Neuronal stem cell (in vitro differentiated cells): ENCODE measurements around the gene KLHDC7A.

Experiments
- DNase-seq: peaks from one replicate; pipeline ENCODE4 v3.0.0-alpha.2; 2013; ENCODE audit warnings: low spot score
- H2AFZ ChIP-seq: one replicate; pipeline ENCODE4 v1.6.1; 2013; ENCODE audit warnings: mild to moderate bottlenecking, low read length, inconsistent platforms
- H2AK5ac ChIP-seq: 2 replicates; pipeline ENCODE4 v1.6.1; 2013; ENCODE audit warnings: low read depth, mild to moderate bottlenecking, inconsistent platforms, low read length, moderate library complexity, mixed read lengths
- H2BK120ac ChIP-seq: 2 replicates; pipeline ENCODE4 v1.6.1; 2013; ENCODE audit warnings: low read depth, mild to moderate bottlenecking, inconsistent platforms, low read length, moderate library complexity, mixed read lengths
- H2BK12ac ChIP-seq: one replicate; pipeline ENCODE4 v1.6.1; 2013; ENCODE audit warnings: low read length, inconsistent platforms
- H2BK15ac ChIP-seq: 2 replicates; pipeline ENCODE4 v1.6.1; 2013; ENCODE audit warnings: mild to moderate bottlenecking, low read length, inconsistent platforms, mixed read lengths
- H2BK5ac ChIP-seq: one replicate; pipeline ENCODE4 v1.6.1; 2013; ENCODE audit warnings: inconsistent platforms, mild to moderate bottlenecking, low read length, moderate library complexity
- H3K14ac ChIP-seq: one replicate; pipeline ENCODE4 v1.6.1; 2013; ENCODE audit warnings: low read length, inconsistent platforms
- H3K18ac ChIP-seq: 2 replicates; pipeline ENCODE4 v1.6.1; 2013; ENCODE audit warnings: low read length, inconsistent platforms
- H3K23ac ChIP-seq: 2 replicates; pipeline ENCODE4 v1.6.1; 2013; ENCODE audit warnings: low read depth, mild to moderate bottlenecking, mixed read lengths, low read length, inconsistent platforms; ENCODE audit not compliant: poor library complexity
- H3K27ac ChIP-seq: replicated peaks from 3 replicates; pipeline ENCODE4 v1.5.1; 2013; ENCODE audit warnings: low read length, inconsistent platforms
- H3K27me3 ChIP-seq, 3 experiments: 2 replicates each; pipeline ENCODE4 v1.6.1; 2013; ENCODE audit warnings: low read length in 3 of 3, mild to moderate bottlenecking in 2 of 3, inconsistent platforms in 1 of 3, low read depth in 1 of 3, mixed read lengths in 1 of 3, moderate library complexity in 1 of 3; ENCODE audit not compliant: control insufficient read depth in 3 of 3, insufficient read depth in 3 of 3
- H3K36me3 ChIP-seq, 2 donors: replicated peaks in 1 of 2; 2 replicates each; pipeline ENCODE4 v1.6.1; 2013; ENCODE audit warnings: low read length in 2 of 2; ENCODE audit not compliant: control insufficient read depth in 2 of 2, insufficient read depth in 2 of 2
- H3K4ac ChIP-seq: 2 replicates; pipeline ENCODE4 v1.6.1; 2013; ENCODE audit warnings: inconsistent platforms, mild to moderate bottlenecking, low read length, moderate library complexity
- H3K4me1 ChIP-seq, 2 donors: 1 replicate in 1 of 2; 2 replicates in 1 of 2; pipeline ENCODE4 v1.6.1; 2013; ENCODE audit warnings: low read length in 2 of 2, low read depth in 1 of 2; ENCODE audit not compliant: control insufficient read depth in 2 of 2, insufficient read depth in 1 of 2
- H3K4me2 ChIP-seq: one replicate; pipeline ENCODE4 v1.6.1; 2013; ENCODE audit warnings: mild to moderate bottlenecking, low read length, inconsistent platforms; ENCODE audit not compliant: insufficient read depth, poor library complexity, severe bottlenecking
- H3K4me3 ChIP-seq, 2 donors: 2 replicates each; pipeline ENCODE4 v1.5.1; 2013; ENCODE audit warnings: low read length in 2 of 2, mild to moderate bottlenecking in 2 of 2, inconsistent platforms in 1 of 2, moderate library complexity in 1 of 2
- H3K79me1 ChIP-seq: one replicate; pipeline ENCODE4 v1.6.1; 2013; ENCODE audit warnings: low read depth, mild to moderate bottlenecking, inconsistent platforms, low read length, moderate library complexity
- H3K9ac ChIP-seq: one replicate; pipeline ENCODE4 v1.6.1; 2013; ENCODE audit warnings: mild to moderate bottlenecking, low read depth, low read length, inconsistent platforms; ENCODE audit not compliant: poor library complexity
- H3K9me3 ChIP-seq, 2 donors: replicated peaks in 1 of 2; 2 replicates each; pipeline versions ENCODE3 to v1.6.1; 2013; ENCODE audit warnings: low read length in 2 of 2, mild to moderate bottlenecking in 2 of 2, inconsistent platforms in 1 of 2, low read depth in 1 of 2, mixed read lengths in 1 of 2, moderate library complexity in 1 of 2; ENCODE audit not compliant: control insufficient read depth in 2 of 2, insufficient read depth in 1 of 2
- H4K8ac ChIP-seq: one replicate; pipeline ENCODE4 v1.6.1; 2013; ENCODE audit warnings: low read depth, mild to moderate bottlenecking, inconsistent platforms, low read length, moderate library complexity
- H4K91ac ChIP-seq: one replicate; pipeline ENCODE4 v1.6.1; 2013; ENCODE audit warnings: low read length, low read depth, mild to moderate bottlenecking, inconsistent platforms; ENCODE audit not compliant: poor library complexity
- WGBS, 2 donors: extraction: QIAGEN DNeasy Blood & Tissue Kit; methylation state at CpG; one replicate each; pipeline ENCODE4 v1.1.7; 2013; ENCODE audit warnings: missing lambda C conversion rate in 2 of 2, mixed read lengths in 1 of 2; ENCODE audit not compliant: insufficient read length in 2 of 2, insufficient replicate concordance in 1 of 2; ENCODE audit errors: extremely low coverage in 2 of 2; 5-methylcytosine and 5-hydroxymethylcytosine counted together

Gene KLHDC7A

DNA sequence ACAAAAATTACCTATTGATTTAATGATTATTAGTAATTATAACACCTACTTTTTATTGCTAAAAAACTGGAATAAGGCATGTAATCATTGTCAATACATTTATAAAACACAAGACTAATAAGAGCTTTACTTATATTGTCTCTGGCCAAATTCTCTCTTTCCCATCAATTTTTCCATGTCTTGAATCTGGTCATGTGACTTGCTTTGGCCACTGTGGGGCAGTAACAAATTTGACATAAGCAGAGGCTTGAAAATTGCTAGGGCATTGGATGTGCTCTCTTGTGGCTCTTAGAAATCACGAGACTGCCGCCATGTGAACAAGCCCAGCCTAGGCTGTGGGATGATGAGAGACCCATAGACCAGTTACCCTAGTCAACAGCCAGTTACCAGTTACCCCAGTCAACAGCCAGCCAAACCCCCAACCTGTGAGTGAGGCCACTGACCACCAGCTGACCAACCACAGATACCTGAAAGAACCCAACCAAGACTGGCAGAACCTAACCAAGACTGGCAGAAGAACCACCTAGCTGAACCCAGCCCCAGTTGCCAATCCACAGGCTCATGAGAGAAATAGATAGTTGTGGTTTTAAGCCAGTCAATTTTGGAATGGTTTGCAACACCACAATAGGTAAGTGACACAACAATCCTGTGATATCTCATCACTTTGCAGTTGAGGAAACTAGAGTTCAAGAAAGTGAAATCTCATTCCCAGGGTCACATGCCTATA is 8.8 kb downstream of the KLHDC7A start:
- DNase-seq = no peak
- no peak overlapping the region for H3K4me3 ChIP-seq
- no peak overlapping the region for H2BK12ac ChIP-seq
- H4K91ac ChIP-seq = no peak overlapping the region
- H3K14ac ChIP-seq = no peak overlapping the region
- H3K27ac ChIP-seq = no peak overlapping the region
- no peaks in the 10 kb centered on the region for H3K36me3 ChIP-seq
- no peak overlapping the region for H2BK120ac ChIP-seq
- no peak overlapping the region for H2BK5ac ChIP-seq
- WGBS, 2 donors = no CpG with 5 or more reads among the region's 2 CpGs
- H3K4ac ChIP-seq = no peak overlapping the region
- H3K27me3 ChIP-seq = no peaks in the 10 kb centered on the region
- H3K79me1 ChIP-seq = no peaks in the 10 kb centered on the region
- H2BK15ac ChIP-seq = no peak overlapping the region
- H3K4me1 ChIP-seq = peaks cover 0 to 4% of the 10 kb centered on the region in 2 donors
- no peak overlapping the region for H2AFZ ChIP-seq
- H3K18ac ChIP-seq = no peak overlapping the region
- no peak overlapping the region for H4K8ac ChIP-seq
- no peak overlapping the region for H2AK5ac ChIP-seq
- no peak overlapping the region for H3K23ac ChIP-seq
- peaks cover 0 to 2% of the 10 kb centered on the region in 2 donors for H3K9me3 ChIP-seq
- no peak overlapping the region for H3K9ac ChIP-seq
- no peak overlapping the region for H3K4me2 ChIP-seq

DNA sequence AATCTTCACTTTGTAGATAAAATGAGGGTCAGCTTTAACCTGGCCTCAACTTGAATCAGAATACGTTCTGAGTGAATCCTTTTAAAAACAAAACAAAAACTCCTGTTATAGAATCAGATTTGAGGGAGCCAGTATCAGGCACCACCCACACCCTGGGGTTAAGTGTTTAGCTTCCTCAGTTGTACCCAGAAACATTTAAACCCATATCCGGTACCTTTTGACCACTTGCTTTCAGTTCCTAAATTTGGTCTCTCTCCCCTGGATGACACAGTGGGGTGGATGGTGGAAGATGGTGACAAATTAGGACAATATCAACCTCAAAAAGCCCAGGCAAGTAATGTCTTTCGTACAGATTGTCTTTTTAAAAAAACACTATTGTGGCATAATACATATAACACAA is 10.4 kb downstream of the KLHDC7A start:
- Histone ChIP-seq H3K4ac (no peak overlapping the region), H3K27me3 (no peaks in the 10 kb centered on the region), H3K18ac (no peak overlapping the region), H3K79me1 (no peaks in the 10 kb centered on the region), H3K9ac (no peak overlapping the region), H2BK15ac (no peak overlapping the region), H2BK120ac (no peak overlapping the region), H4K8ac (no peak overlapping the region), H3K4me3 (no peak overlapping the region), H3K9me3 (peaks cover 0 to 2% of the 10 kb centered on the region in 2 donors), H3K27ac (no peak overlapping the region), H2AK5ac (no peak overlapping the region), H2BK12ac (no peak overlapping the region), H4K91ac (no peak overlapping the region), H2BK5ac (no peak overlapping the region), H3K14ac (no peak overlapping the region), H3K4me1 (peaks cover 0 to 4% of the 10 kb centered on the region in 2 donors), H2AFZ (no peak overlapping the region), H3K36me3 (no peaks in the 10 kb centered on the region), H3K4me2 (no peak overlapping the region), H3K23ac (no peak overlapping the region)
- DNase-seq = no peak
- WGBS, 2 donors = no CpG with 5 or more reads among the region's 3 CpGs

DNA sequence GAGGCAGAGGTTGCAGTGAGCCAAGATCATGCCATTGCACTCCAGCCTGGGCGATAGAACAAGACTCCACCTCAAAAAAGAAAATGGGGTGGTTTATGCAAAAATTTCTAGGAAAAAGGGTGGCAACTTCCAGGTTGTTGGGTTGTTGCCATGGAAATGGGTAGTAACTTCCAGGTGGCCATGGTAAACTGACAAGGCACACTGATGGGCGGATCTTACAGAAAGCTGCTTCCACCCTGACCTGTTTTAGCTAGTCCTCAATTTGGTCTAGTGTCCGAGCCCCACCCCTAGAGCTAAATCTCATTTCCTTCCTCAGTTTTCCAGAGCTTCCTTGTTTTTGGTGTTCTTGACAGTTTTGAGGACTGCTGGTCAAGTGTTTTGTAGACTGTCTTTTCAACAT is 13.6 kb downstream of the KLHDC7A start:
- Histone ChIP-seq H3K4me3 (no peak overlapping the region), H3K9me3 (peaks cover 0 to 2% of the 10 kb centered on the region in 2 donors), H2BK5ac (no peak overlapping the region), H3K23ac (no peak overlapping the region), H2BK120ac (no peak overlapping the region), H3K18ac (no peak overlapping the region), H2AFZ (no peak overlapping the region), H2BK15ac (no peak overlapping the region), H3K27ac (no peak overlapping the region), H3K4me2 (no peak overlapping the region), H3K79me1 (no peaks in the 10 kb centered on the region), H3K4me1 (no peaks in the 10 kb centered on the region), H4K91ac (no peak overlapping the region), H3K36me3 (no peaks in the 10 kb centered on the region), H2AK5ac (no peak overlapping the region), H2BK12ac (no peak overlapping the region), H3K27me3 (no peaks in the 10 kb centered on the region), H3K4ac (no peak overlapping the region), H4K8ac (no peak overlapping the region), H3K9ac (no peak overlapping the region), H3K14ac (no peak overlapping the region)
- WGBS, 2 donors = no CpG with 5 or more reads among the region's 3 CpGs
- DNase-seq = no peak

DNA sequence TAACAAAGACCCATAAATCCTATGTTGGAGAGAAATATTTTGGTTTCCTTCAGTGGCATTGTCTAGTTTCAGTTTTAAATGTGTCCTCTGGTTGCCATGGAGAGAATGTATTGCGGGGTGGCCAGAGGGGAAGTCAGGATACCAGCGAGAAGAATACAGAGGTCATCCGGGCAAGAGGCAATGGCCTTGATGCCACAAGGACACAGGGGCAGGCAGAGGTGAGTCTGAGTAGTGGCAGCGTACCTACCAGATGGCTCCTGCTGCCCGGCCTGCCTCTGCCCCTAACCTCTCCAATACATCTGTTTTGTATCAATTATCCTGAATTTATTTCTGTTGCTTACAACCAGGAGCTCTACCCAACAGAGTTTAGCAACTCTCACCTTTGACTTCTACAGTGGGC is 14.9 kb downstream of the KLHDC7A start:
- no peak overlapping the region for H3K23ac ChIP-seq
- no peak overlapping the region for H2BK120ac ChIP-seq
- no peak overlapping the region for H3K27ac ChIP-seq
- no peaks in the 10 kb centered on the region for H3K27me3 ChIP-seq
- no peak overlapping the region for H3K4ac ChIP-seq
- no peak for DNase-seq
- no peak overlapping the region for H2AK5ac ChIP-seq
- no peak overlapping the region for H2BK5ac ChIP-seq
- no peak overlapping the region for H4K8ac ChIP-seq
- WGBS, 2 donors = no CpG with 5 or more reads among the region's 5 CpGs
- no peaks in the 10 kb centered on the region for H3K79me1 ChIP-seq
- no peak overlapping the region for H2BK12ac ChIP-seq
- no peaks in the 10 kb centered on the region for H3K36me3 ChIP-seq
- H3K4me1 ChIP-seq = no peaks in the 10 kb centered on the region
- H2AFZ ChIP-seq = no peak overlapping the region
- H3K14ac ChIP-seq = peak overlapping the region; percentile 49
- no peak overlapping the region for H4K91ac ChIP-seq
- peaks cover 0 to 2% of the 10 kb centered on the region in 2 donors for H3K9me3 ChIP-seq
- no peak overlapping the region for H3K4me3 ChIP-seq
- no peak overlapping the region for H3K18ac ChIP-seq
- no peak overlapping the region for H3K9ac ChIP-seq
- H2BK15ac ChIP-seq = no peak overlapping the region
- no peak overlapping the region for H3K4me2 ChIP-seq
